Upper lobe of left lung (tissue), 4 donors: ENCODE results near the gene PARVA.

Source experiments
- CTCF ChIP-seq, 6 experiments: fragments of 450-650 bp in 4 of 6; fragments of 200-600 bp in 2 of 6; sonication (generic) in 2 of 6; IDR thresholded peaks; one replicate each; pipeline ENCODE4 v1.5.1; 2016 to 2019; ENCODE audit warnings: antibody characterized with exemption in 6 of 6
- EP300 ChIP-seq, 4 donors: sonication (generic); formaldehyde crosslinking; IDR thresholded peaks; one replicate each; pipeline ENCODE4 v1.5.1; 2017; ENCODE audit warnings: antibody characterized with exemption in 4 of 4, control low read depth in 2 of 4

- TF ChIP-seq CTCF (IDR thresholded peaks at IDR 0.05) (peak; percentile 48 to 80 (median 67)), EP300 (IDR thresholded peaks at IDR 0.05) (no peak)
These were observed 46.0 kb upstream of the PARVA start for GRCh38 chr11:12331239-12331874.
